HG03520 (cell line): ENCODE results near the gene VAT1L.
"Not testable (repeated sequence)": the region's sequence is repeated elsewhere in the genome, so short reads cannot be mapped to it uniquely, and the experiment has no call there.

ENCODE experiments used
- ATAC-seq: cut with Tn5 transposase; IDR thresholded peaks from one replicate; pipeline ENCODE4 v1.9.1; 2021; ENCODE audit warnings: mild to moderate bottlenecking, moderate library complexity; ENCODE audit not compliant: unreplicated experiment

Gene VAT1L

DNA sequence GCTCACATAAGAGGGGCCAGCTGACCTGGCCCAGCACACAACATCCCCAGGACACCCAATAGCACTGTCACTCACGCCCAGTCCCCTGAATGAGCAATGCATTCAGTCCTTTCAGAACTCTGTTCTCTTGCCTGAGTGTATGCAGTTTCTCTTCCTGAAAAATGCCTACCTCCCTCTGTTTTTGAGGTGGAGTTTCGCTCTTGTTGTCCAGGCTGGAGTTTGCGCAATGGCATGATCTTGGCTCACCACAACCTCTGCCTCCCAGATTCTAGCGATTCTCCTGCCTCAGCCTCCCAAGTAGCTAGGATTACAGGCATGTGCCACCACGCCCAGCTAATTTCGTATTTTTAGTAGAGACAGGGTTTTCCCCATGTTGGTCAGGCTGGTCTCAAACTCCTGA, 159.2 kb downstream of the VAT1L start:
- not testable (repeated sequence) for ATAC-seq

- no peak for ATAC-seq
Measured at GRCh38 chr16:77948835-77949234, 160.5 kb downstream of the VAT1L start.

GRCh38 chr16:77949445-77949844, 161.1 kb downstream of the VAT1L start:
- ATAC-seq = no peak

DNA sequence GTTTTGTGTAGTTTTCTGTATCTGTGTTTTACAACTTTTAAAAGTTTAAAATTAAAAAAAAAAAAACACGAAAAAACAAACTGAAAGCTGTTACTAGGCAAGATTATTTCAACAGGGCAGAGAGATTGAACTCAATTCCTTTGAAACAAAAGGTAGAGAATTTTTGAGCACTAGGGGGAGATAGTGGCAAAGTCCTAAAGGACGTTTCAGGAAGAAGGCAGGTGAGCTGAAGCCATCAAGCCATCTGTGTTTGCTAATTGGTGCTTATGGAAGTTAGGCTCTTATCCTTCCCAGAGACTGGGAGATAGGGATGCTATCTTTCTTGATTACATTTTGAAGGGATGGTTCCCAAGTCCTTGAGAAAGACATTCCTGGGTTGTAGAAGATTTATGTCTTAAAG, 163.4 kb downstream of the VAT1L start:
- ATAC-seq = peak; percentile 47

DNA sequence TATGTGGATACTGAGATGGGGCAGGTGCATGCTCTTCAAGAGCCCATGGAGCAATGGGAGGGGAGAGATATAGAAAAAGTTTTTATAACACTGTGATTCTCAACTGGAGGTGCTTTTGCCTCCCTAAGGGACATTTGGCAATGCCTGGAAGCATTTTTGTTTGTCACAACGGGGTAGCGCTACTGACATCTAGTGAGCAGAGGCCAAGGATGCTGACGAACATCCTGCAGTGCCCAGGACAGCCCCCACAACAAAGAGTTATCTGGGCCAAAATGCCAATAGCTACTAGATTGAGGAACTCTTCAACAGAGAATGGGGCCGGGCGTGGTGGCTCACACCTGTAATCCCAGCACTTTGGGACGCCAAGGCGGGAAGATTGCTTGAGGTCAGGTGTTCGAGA, 166.8 kb downstream of the VAT1L start:
- no peak for ATAC-seq

- ATAC-seq = no peak
Measured at GRCh38 chr16:77956231-77956630, 167.9 kb downstream of the VAT1L start.

GRCh38 chr16:77960766-77961165, 172.4 kb downstream of the VAT1L start:
- ATAC-seq = no peak

DNA sequence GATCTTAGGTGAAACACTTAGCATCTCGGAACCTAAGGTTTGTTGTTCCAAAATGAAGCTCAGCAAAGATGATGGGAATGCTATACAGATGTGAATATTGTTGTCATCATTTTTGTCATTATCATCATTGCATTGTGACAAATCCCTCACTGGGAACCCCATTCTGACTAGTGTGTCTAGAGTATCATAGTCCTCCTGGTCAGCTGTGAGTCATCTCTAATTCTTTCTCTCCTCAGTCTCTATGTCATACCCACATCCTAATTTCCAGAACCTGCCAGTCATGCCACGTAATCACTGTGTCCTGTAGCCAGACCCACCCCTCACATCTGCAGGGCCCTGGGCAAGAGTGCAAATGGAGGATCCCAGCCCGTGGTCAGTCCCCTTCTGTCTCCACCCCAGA, 173.4 kb downstream of the VAT1L start:
- no peak for ATAC-seq

DNA sequence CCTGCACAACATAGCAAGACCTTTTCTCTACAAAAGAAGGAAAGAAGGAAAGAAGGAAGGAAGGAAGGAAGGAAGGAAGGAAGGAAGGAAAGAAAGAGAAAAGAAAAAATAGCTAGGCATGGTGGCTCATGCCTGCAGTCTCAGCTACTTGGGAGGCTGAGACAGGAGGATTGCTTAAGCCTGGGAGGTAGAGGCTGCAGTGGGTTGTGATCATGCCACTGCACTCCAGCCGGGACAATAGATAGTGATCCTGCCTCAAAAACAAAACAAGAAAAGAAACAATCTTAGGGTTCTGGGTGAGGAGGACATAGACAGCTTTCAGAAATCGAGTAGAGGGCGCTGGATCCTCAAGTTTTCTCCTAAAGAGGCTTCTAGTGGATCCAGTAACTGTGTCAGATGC, 174.3 kb downstream of the VAT1L start:
- no peak for ATAC-seq

- ATAC-seq = peak; percentile 77
Measured at GRCh38 chr16:77963185-77964044, 175.1 kb downstream of the VAT1L start.

- ATAC-seq = no peak
Measured at GRCh38 chr16:77965346-77965745, 177.0 kb downstream of the VAT1L start.

DNA sequence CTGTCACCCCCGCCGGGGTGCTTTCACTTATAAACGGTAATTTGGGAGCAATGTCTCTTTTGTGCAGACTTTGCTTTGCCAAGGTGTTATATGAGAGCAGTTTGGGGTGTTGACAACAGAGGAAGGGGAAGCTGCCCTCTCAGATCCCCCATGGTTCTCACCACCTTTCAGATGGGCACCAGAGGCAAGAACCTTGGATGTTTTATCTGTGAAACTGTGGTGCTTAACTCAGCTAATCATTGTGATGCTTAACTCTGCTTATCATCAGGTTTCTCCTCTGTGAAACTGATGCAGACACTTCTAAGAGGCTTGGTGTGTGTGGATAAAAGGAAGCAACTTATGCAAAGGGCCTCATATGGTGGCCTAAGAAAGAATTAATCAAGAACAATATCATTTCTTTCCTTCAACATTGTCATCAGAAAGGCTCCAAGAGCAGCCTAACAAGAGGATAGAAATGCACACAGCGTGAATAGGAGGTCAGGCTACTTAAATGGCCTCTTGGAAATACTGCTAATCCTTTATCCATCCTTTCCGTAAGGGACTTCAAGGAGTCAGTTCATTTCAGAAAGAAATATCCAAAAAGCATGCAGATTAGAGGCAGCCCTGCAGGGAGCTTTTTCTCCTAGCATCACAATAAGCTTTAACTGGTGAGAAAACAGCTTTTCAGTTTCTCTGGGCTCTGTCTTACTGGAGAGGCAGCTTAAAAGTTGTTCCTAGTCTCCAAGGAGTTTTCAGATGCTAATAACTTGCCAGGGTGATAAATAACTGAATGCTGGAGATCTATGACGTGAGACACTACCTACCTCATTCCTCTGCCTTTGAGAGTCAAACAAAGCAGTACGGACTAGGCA, 178.9 kb downstream of the VAT1L start:
- no peak for ATAC-seq

GRCh38 chr16:77969861-77970260, 181.5 kb downstream of the VAT1L start:
- ATAC-seq = no peak

DNA sequence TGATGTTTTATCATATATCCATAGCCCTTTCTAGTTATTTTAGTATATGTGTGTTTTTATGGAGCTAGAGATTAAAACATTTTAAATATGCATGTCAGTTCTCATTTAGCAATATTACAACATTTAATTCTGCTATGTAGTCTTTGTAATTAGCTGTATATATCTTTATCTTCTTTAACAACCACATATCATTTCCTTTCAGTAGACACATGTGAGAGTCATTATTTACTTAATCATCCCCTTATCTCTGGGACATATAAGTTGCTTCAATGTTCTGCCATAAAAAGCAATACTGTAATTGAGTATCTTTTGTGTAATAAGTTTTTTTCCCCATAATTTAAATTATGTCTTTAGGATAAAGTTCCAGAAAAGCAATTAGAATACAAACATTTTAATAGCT, 182.0 kb downstream of the VAT1L start:
- ATAC-seq = no peak

GRCh38 chr16:77971306-77972061, 183.1 kb downstream of the VAT1L start:
- ATAC-seq = peak; percentile 71

DNA sequence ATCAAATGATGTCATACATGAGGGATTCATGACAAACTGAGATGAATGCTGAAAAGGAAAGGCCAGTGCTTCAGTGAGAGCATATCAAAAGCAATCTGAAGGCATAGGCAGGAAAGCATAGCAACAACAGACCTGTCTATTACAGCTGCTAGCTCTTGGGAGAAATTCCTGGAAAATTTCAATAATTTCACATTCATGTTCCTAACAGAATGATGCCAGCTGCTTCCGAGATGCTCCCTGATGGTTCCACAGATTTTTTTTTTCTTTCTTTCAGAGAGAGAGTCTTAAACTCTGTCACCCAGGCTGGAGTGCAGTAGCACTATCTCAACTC, 183.7 kb downstream of the VAT1L start:
- ATAC-seq = no peak

GRCh38 chr16:77974883-77975282, 186.5 kb downstream of the VAT1L start:
- no peak for ATAC-seq

GRCh38 chr16:77975942-77976341, 187.6 kb downstream of the VAT1L start:
- no peak for ATAC-seq

DNA sequence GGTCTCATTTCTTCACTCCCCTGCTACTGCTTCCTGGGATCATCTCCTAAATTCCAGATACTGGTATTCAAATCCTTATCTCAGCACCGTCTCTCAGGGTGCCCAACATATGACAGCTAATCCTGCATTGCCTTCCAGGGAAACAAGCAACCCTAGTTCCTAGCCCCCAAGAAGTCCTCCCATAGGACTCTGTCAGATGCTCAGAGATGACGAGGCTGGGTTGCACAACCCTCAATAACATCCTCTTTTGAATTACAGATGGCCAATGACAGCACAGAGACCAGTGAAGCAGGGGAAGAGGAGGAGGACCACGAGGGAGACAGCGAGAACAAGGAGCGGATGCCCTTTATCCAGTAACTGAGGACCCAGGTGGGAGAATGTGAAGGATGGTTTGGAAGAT, 189.0 kb downstream of the VAT1L start:
- ATAC-seq = no peak

- ATAC-seq = no peak
Measured at GRCh38 chr16:77985111-77985510, 196.7 kb downstream of the VAT1L start.

DNA sequence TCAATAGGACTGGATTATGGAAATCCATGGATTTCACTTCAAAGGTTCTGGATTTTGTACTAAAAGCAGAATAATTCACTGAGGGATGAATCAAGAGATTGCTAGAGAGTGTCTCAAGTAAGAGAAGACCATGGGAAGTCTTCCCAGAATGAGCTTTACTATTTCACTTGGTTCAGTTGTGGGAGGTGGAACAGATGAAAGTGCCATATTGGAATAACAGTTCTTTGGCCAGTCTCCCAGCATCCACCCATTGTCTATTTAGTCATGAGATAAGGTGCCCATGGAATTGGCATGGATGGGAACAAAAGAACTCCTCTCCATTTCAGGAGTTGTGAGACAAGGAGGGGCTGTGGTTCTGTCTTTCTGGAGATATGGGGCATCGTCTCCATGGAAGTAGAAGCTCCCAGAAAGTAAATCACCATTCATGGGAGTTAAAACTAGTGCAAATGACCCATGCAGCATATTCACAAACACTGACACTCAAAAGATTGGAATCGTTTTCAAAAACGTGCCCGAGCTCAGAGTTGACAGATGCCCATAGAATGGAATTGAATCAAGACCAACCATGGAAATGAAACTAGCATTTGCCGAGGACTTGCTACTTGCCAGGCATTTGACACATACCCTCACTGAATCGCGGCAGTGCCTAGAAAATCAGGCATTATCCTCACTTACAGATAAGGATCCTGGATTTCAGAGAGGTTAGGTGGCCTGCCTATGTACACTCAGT, 197.8 kb downstream of the VAT1L start:
- no peak for ATAC-seq
